Endothelial cell of umbilical vein (primary cell): ENCODE results near the gene BIRC6.

ENCODE experiments used
- EZH2 ChIP-seq: IDR thresholded peaks from 2 replicates; pipeline ENCODE4 v1.6.1; 2012; ENCODE audit warnings: borderline replicate concordance, low read depth, mild to moderate bottlenecking, moderate library complexity, low read length, inconsistent platforms; ENCODE audit not compliant: severe bottlenecking
- FOS ChIP-seq: IDR thresholded peaks from 2 replicates; pipeline ENCODE4 v1.6.1; 2011; ENCODE audit warnings: mild to moderate bottlenecking, low read length, moderate library complexity, borderline replicate concordance; ENCODE audit not compliant: insufficient read depth
- POLR2A ChIP-seq: IDR thresholded peaks from 2 replicates; pipeline ENCODE4 v1.6.1; 2012; ENCODE audit warnings: low read depth, mild to moderate bottlenecking, control low read depth, low read length
- TF ChIP-seq, protein P1 (sequence below), 2 donors: IDR thresholded peaks; 1 replicate in 1 of 2; 2 replicates in 1 of 2; pipeline ENCODE4 v1.5.1; 2011; ENCODE audit warnings: low read length in 2 of 2, mild to moderate bottlenecking in 2 of 2, moderate library complexity in 2 of 2, control low read depth in 1 of 2, inconsistent platforms in 1 of 2, low read depth in 1 of 2; ENCODE audit not compliant: insufficient read depth in 1 of 2; ENCODE audit errors: extremely low read depth in 1 of 2

- TF ChIP-seq, protein P1, sequence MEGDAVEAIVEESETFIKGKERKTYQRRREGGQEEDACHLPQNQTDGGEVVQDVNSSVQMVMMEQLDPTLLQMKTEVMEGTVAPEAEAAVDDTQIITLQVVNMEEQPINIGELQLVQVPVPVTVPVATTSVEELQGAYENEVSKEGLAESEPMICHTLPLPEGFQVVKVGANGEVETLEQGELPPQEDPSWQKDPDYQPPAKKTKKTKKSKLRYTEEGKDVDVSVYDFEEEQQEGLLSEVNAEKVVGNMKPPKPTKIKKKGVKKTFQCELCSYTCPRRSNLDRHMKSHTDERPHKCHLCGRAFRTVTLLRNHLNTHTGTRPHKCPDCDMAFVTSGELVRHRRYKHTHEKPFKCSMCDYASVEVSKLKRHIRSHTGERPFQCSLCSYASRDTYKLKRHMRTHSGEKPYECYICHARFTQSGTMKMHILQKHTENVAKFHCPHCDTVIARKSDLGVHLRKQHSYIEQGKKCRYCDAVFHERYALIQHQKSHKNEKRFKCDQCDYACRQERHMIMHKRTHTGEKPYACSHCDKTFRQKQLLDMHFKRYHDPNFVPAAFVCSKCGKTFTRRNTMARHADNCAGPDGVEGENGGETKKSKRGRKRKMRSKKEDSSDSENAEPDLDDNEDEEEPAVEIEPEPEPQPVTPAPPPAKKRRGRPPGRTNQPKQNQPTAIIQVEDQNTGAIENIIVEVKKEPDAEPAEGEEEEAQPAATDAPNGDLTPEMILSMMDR (IDR thresholded peaks at IDR 0.05; ENCODE audit: extremely low read depth in 1 of 2, insufficient read depth in 1 of 2, low read depth in 1 of 2, low read length in 2 of 2) = no peak
- TF ChIP-seq FOS (no peak), POLR2A (no peak), EZH2 (no peak)
Measured at GRCh38 chr2:32538735-32539134, 181.9 kb downstream of the BIRC6 start.
